H9 (cell line): Measurements from ENCODE around the gene FAM3C. TPM values are rescaled to one million over a fixed set of nuclear protein-coding genes. Genes with fewer than 3 reads are reported as not detected.

Experiments
- DNase-seq: peaks from one replicate; pipeline ENCODE4 v3.0.0-alpha.2; 2017
- H2AFZ ChIP-seq: one replicate; pipeline ENCODE4 v1.6.1; 2013; ENCODE audit warnings: mild to moderate bottlenecking, low read length, control low read depth, moderate library complexity
- H2AK5ac ChIP-seq: 2 replicates; pipeline ENCODE4 v1.6.1; 2013; ENCODE audit warnings: low read length, control low read depth, mixed read lengths; ENCODE audit not compliant: insufficient read length
- H2BK120ac ChIP-seq: one replicate; pipeline ENCODE4 v1.6.1; 2013; ENCODE audit warnings: low read depth, mild to moderate bottlenecking, low read length, control low read depth, inconsistent platforms; ENCODE audit not compliant: poor library complexity, severe bottlenecking
- H2BK12ac ChIP-seq: 2 replicates; pipeline ENCODE4 v1.6.1; 2013; ENCODE audit warnings: low read length, control low read depth, mixed read lengths, low read depth; ENCODE audit not compliant: insufficient read length
- H2BK15ac ChIP-seq: 2 replicates; pipeline ENCODE4 v1.6.1; 2013; ENCODE audit warnings: low read depth, low read length, control low read depth
- H2BK20ac ChIP-seq: one replicate; pipeline ENCODE4 v1.6.1; 2013; ENCODE audit warnings: low read depth, mild to moderate bottlenecking, low read length, control low read depth, inconsistent platforms; ENCODE audit not compliant: poor library complexity, severe bottlenecking
- H2BK5ac ChIP-seq: 2 replicates; pipeline ENCODE4 v1.6.1; 2013; ENCODE audit warnings: low read length, control low read depth, mixed read lengths; ENCODE audit not compliant: insufficient read length
- H3K14ac ChIP-seq: 2 replicates; pipeline ENCODE4 v1.6.1; 2013; ENCODE audit warnings: low read length, control low read depth; ENCODE audit not compliant: insufficient read depth
- H3K18ac ChIP-seq: 2 replicates; pipeline ENCODE4 v1.6.1; 2013; ENCODE audit warnings: low read depth, mild to moderate bottlenecking, mixed read lengths, low read length, control low read depth; ENCODE audit not compliant: insufficient read length
- H3K23ac ChIP-seq: 2 replicates; pipeline ENCODE4 v1.6.1; 2013; ENCODE audit warnings: low read length, control low read depth, mixed read lengths, low read depth; ENCODE audit not compliant: insufficient read length
- H3K23me2 ChIP-seq: 2 replicates; pipeline ENCODE4 v1.6.1; 2013; ENCODE audit warnings: low read depth, mild to moderate bottlenecking, mixed read lengths, low read length, control low read depth; ENCODE audit not compliant: insufficient read length, poor library complexity, severe bottlenecking
- H3K27ac ChIP-seq: 2 replicates; pipeline ENCODE4 v1.5.1; 2013; ENCODE audit warnings: low read length, control low read depth, mixed read lengths, low read depth; ENCODE audit not compliant: insufficient read length
- H3K27me3 ChIP-seq: 2 replicates; pipeline ENCODE4 v1.6.1; 2013; ENCODE audit warnings: low read length, control low read depth, inconsistent platforms; ENCODE audit not compliant: insufficient read depth
- H3K4ac ChIP-seq: 2 replicates; pipeline ENCODE4 v1.6.1; 2013; ENCODE audit warnings: low read depth, mild to moderate bottlenecking, control low read depth, inconsistent platforms, low read length, moderate library complexity
- H3K4me1 ChIP-seq: 2 replicates; pipeline ENCODE4 v1.6.1; 2013; ENCODE audit warnings: low read length, control low read depth, inconsistent platforms; ENCODE audit not compliant: insufficient read depth
- H3K4me2 ChIP-seq: 2 replicates; pipeline ENCODE4 v1.6.1; 2013; ENCODE audit warnings: low read length, control low read depth, mixed read lengths; ENCODE audit not compliant: insufficient read length, insufficient read depth
- H3K56ac ChIP-seq: 2 replicates; pipeline ENCODE4 v1.6.1; 2013; ENCODE audit warnings: low read depth, mild to moderate bottlenecking, mixed read lengths, low read length, control low read depth; ENCODE audit not compliant: insufficient read length
- H3K79me1 ChIP-seq: 2 replicates; pipeline ENCODE4 v1.6.1; 2013; ENCODE audit warnings: low read depth, mild to moderate bottlenecking, moderate library complexity, low read length, control low read depth, inconsistent platforms; ENCODE audit not compliant: insufficient read depth, poor library complexity, severe bottlenecking
- H3K79me2 ChIP-seq: 2 replicates; pipeline ENCODE4 v1.6.1; 2013; ENCODE audit warnings: low read length, control low read depth, inconsistent platforms; ENCODE audit not compliant: insufficient read depth
- H3K9ac ChIP-seq: 2 replicates; pipeline ENCODE4 v1.6.1; 2013; ENCODE audit warnings: low read length, control low read depth, mixed read lengths; ENCODE audit not compliant: insufficient read length; ENCODE audit errors: extremely low read depth
- H3K9me3 ChIP-seq: one replicate; pipeline ENCODE4 v1.6.1; 2013; ENCODE audit warnings: low read depth, low read length, inconsistent platforms; ENCODE audit not compliant: control insufficient read depth
- H3T11ph ChIP-seq: one replicate; pipeline ENCODE4 v1.6.1; 2013; ENCODE audit warnings: mild to moderate bottlenecking, low read length, control low read depth, inconsistent platforms
- H4K20me1 ChIP-seq: one replicate; pipeline ENCODE4 v1.6.1; 2013; ENCODE audit not compliant: control insufficient read depth, insufficient read length, insufficient read depth
- H4K5ac ChIP-seq: 2 replicates; pipeline ENCODE4 v1.6.1; 2013; ENCODE audit warnings: low read depth, mild to moderate bottlenecking, mixed read lengths, low read length, control low read depth; ENCODE audit not compliant: insufficient read length
- H4K8ac ChIP-seq: replicated peaks from 2 replicates; pipeline ENCODE4 v1.6.1; 2013; ENCODE audit warnings: low read length, control low read depth, mixed read lengths, low read depth; ENCODE audit not compliant: insufficient read length
- H4K91ac ChIP-seq: 2 replicates; pipeline ENCODE4 v1.6.1; 2013; ENCODE audit warnings: low read depth, mild to moderate bottlenecking, moderate library complexity, mixed read lengths, low read length, control low read depth; ENCODE audit not compliant: insufficient read length
- H3K27ac Mint-ChIP-seq, 3 experiments: 2 replicates in 2 of 3; 3 replicates in 1 of 3; pipeline ENCODE4 v1.8.0; 2020 to 2021; ENCODE audit warnings: mixed read lengths in 3 of 3, mild to moderate bottlenecking in 1 of 3, moderate library complexity in 1 of 3
- H3K27me3 Mint-ChIP-seq: 2 replicates; pipeline ENCODE4 v1.8.0; 2021; ENCODE audit warnings: low read depth, mild to moderate bottlenecking, moderate library complexity, mixed read lengths
- H3K36me3 Mint-ChIP-seq, 3 experiments: 2 replicates in 2 of 3; 3 replicates in 1 of 3; pipeline ENCODE4 v1.8.0; 2020 to 2021; ENCODE audit warnings: low read depth in 3 of 3, mixed read lengths in 3 of 3; ENCODE audit not compliant: insufficient read depth in 1 of 3
- H3K4me1 Mint-ChIP-seq, 2 experiments: 2 replicates each; pipeline ENCODE4 v1.8.0; 2020; ENCODE audit warnings: mixed read lengths in 2 of 2
- H3K4me3 Mint-ChIP-seq, 2 experiments: 2 replicates in 1 of 2; 3 replicates in 1 of 2; pipeline ENCODE4 v1.8.0; 2020 to 2021; ENCODE audit warnings: mild to moderate bottlenecking in 2 of 2, mixed read lengths in 2 of 2, moderate library complexity in 1 of 2
- H3K9me3 Mint-ChIP-seq, 2 experiments: 2 replicates in 1 of 2; 3 replicates in 1 of 2; pipeline ENCODE4 v1.8.0; 2020; ENCODE audit warnings: mild to moderate bottlenecking in 2 of 2, mixed read lengths in 2 of 2, moderate library complexity in 1 of 2
- CTCF ChIP-seq: fragments of 200-600 bp; sonication (generic); conservative IDR thresholded peaks from 3 replicates; pipeline ENCODE4 v1.8.0; 2021; ENCODE audit warnings: antibody characterized with exemption, mild to moderate bottlenecking
- WGBS: extraction: QIAGEN DNeasy Blood & Tissue Kit; methylation state at CpG from one replicate; pipeline ENCODE4 v1.1.7; 2013; ENCODE audit warnings: missing lambda C conversion rate, low lambda C conversion rate, mixed read lengths; ENCODE audit not compliant: insufficient read length; ENCODE audit errors: extremely low coverage; 5-methylcytosine and 5-hydroxymethylcytosine counted together
- total RNA-seq: library from RNA; stranded (reverse); gene quantifications from 2 replicates; pipeline ENCODE4 v1.2.1, GENCODE V29; 2021

Gene FAM3C
- total RNA-seq, 1 experiment from 2014 or later: 64.5 TPM

GRCh38 chr7:121414436-121414835 lies 18.3 kb upstream of the FAM3C start:
- no peak overlapping the region for H3K14ac ChIP-seq
- H3K4me2 ChIP-seq: no peak overlapping the region
- H3K27me3 ChIP-seq: no peaks in the 10 kb centered on the region
- no peak overlapping the region for H3K23ac ChIP-seq
- H3K36me3 Mint-ChIP-seq: no peaks in the 10 kb centered on the region
- no peak overlapping the region for H3K4ac ChIP-seq
- no peak overlapping the region for H2BK15ac ChIP-seq
- no peak overlapping the region for H3T11ph ChIP-seq
- H2BK20ac ChIP-seq: no peak overlapping the region
- WGBS: no CpG with 5 or more reads among the region's 1 CpG
- no peaks in the 10 kb centered on the region for H3K23me2 ChIP-seq
- H3K27ac ChIP-seq: no peak overlapping the region
- no peak for DNase-seq
- H3K4me1 ChIP-seq: no peaks in the 10 kb centered on the region
- no peak overlapping the region for H2BK12ac ChIP-seq
- no peak overlapping the region for H3K56ac ChIP-seq
- H4K5ac ChIP-seq: no peak overlapping the region
- peaks cover 0 to 3% of the 10 kb centered on the region in 2 experiments; a peak in 1 of 5 replicates for H3K9me3 Mint-ChIP-seq
- no peak overlapping the region for H2BK5ac ChIP-seq
- H4K20me1 ChIP-seq: no peaks in the 10 kb centered on the region
- no peaks in the 10 kb centered on the region for H3K79me2 ChIP-seq
- TF ChIP-seq CTCF: no peak
- H2AK5ac ChIP-seq: no peak overlapping the region
- H3K27ac Mint-ChIP-seq: no peak overlapping the region
- peaks cover 4 to 5% of the 10 kb centered on the region in 2 experiments; a peak in 3 of 4 replicates for H3K4me1 Mint-ChIP-seq
- H3K79me1 ChIP-seq: no peaks in the 10 kb centered on the region
- H3K27me3 Mint-ChIP-seq: no peaks in the 10 kb centered on the region
- H4K8ac ChIP-seq: no peak overlapping the region
- no peak overlapping the region for H2BK120ac ChIP-seq
- no peak overlapping the region for H2AFZ ChIP-seq
- H3K9me3 ChIP-seq: no peaks in the 10 kb centered on the region
- H3K4me3 Mint-ChIP-seq: no peak overlapping the region
- H3K9ac ChIP-seq: no peak overlapping the region
- H4K91ac ChIP-seq: no peak overlapping the region
- H3K18ac ChIP-seq: no peak overlapping the region
